ENCODE measurements around the gene FGFBP2. TPM values are rescaled to one million over a fixed set of nuclear protein-coding genes. Genes with fewer than 3 reads are reported as not detected.

Gene FGFBP2
- total and polyA plus RNA-seq, 7 experiments from 2014 or later, result 1.2 to 54.8 (median 2.7) TPM

DNA sequence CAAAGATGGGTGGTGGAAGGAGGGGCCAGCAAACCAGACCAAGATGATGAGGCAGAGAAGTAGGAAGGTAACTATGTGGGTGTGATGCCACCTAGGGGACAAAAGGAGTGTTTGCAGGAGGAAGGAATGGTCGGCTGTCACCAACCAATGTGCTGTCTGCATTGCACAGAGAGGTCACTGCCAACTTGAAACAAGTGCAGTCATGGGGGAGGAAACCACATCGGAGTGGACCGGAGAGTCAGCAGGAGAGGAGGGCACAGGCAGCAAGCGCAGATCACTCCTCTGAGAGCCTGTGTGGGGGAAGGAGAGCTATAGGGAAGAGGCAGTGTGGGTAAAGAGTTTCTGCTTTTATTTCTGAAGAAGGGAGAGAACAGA, 38.5 kb upstream of the FGFBP2 start:
- Mint-ChIP-seq H3K27me3 (peaks cover 0 to 8% (median 3%) of the 10 kb centered on the region in 5 donors), H3K9me3 (no peaks in the 10 kb centered on the region), H3K27ac (no peak overlapping the region), H3K4me1 (no peaks in the 10 kb centered on the region), H3K36me3 (no peaks in the 10 kb centered on the region), H3K4me3 (no peak overlapping the region)
- ChIA-PET CTCF (interaction anchor here (0.8 to 1.9 kb wide), 5 partner anchors 25 to 272 kb away, joined by 3 to 10 read pairs (median 3); no protein-coding TSS in a partner anchor), POLR2A (no interaction called here)
- DNase-seq, result peak in 8 of 9 donors; percentile 13 to 59 (median 47)
- ATAC-seq, result peak; percentile 95
- intact Hi-C loops (cut with micrococcal nuclease), result loop anchor here (1.0 to 5.0 kb wide), 8 partner anchors 38 to 770 kb away; partner anchors contain the start of gene FGFBP2 (in 2 of the 2)
- H3K27me3 ChIP-seq (ENCODE audit: control insufficient read depth in 2 of 2, insufficient read depth in 2 of 2, low read length in 2 of 2), result no peaks in the 10 kb centered on the region
- H3K4me3 ChIP-seq (ENCODE audit: low read length), result no peak overlapping the region
- H3K4me1 ChIP-seq (ENCODE audit: control insufficient read depth in 2 of 2, insufficient read depth in 2 of 2, low read length in 2 of 2), result no peaks in the 10 kb centered on the region
- no peaks in the 10 kb centered on the region for H3K9me3 ChIP-seq (ENCODE audit: control insufficient read depth in 2 of 3, low read length in 3 of 3)
- H3K27ac ChIP-seq (ENCODE audit: low read depth, low read length), result no peak overlapping the region
- H3K36me3 ChIP-seq (ENCODE audit: control insufficient read depth in 2 of 3, insufficient read depth in 3 of 3, low read length in 3 of 3), result no peaks in the 10 kb centered on the region

DNA sequence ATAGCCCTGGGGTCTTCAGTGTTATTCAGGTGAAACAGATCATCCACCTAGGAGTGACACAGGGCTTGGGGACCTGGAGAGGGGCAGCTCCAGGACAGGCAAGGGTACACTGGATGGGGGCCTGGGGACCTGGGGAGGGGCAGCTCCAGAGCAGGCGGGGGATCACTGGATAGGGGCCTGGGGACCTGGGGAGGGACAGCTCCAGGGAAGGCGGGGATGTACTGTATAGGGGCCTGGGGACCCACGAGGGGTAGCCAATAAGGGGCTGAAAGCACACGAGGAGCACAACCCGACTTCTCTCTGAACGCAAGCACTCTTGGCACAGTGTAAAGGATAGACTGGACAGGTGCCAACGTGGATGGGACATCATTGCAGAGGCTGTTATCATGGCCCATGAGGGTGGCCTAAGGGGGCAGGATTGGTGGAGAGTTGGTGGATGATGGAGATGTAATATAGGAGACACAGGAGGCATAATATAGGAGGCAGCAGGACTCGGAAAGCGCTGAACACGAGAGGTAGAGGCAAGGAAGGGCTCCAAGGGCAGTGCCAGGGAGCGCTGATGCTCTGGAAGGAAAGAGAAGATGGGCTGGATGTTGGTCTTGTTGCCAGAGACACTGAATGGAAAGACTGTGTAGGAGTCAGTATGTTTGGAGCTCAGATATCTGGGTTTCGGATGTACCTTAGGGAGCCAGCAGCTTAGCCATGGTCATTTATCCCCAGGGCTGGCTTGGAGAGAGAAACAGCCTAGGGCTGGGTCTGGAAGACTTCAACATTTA, 37.9 kb upstream of the FGFBP2 start:
- Mint-ChIP-seq H3K4me1 (no peaks in the 10 kb centered on the region), H3K27ac (no peak overlapping the region), H3K27me3 (peaks cover 0 to 4% (median 3%) of the 10 kb centered on the region in 5 donors), H3K9me3 (no peaks in the 10 kb centered on the region), H3K4me3 (no peak overlapping the region), H3K36me3 (no peaks in the 10 kb centered on the region)
- intact Hi-C loops (cut with micrococcal nuclease), result loop anchor here (1.0 to 5.0 kb wide), 8 partner anchors 38 to 770 kb away; partner anchors contain the start of gene FGFBP2 (in 2 of the 2)
- H3K4me3 ChIP-seq (ENCODE audit: low read length), result no peak overlapping the region
- CTCF ChIA-PET, result interaction anchor here (0.6 to 1.9 kb wide), 5 partner anchors 25 to 195 kb away, joined by 3 to 10 read pairs (median 3); no protein-coding TSS in a partner anchor
- no peaks in the 10 kb centered on the region for H3K4me1 ChIP-seq (ENCODE audit: control insufficient read depth in 2 of 2, insufficient read depth in 2 of 2, low read length in 2 of 2)
- POLR2A ChIA-PET, result no interaction called here
- H3K27me3 ChIP-seq (ENCODE audit: control insufficient read depth in 2 of 2, insufficient read depth in 2 of 2, low read length in 2 of 2), result no peaks in the 10 kb centered on the region
- ATAC-seq, result no peak
- no peak overlapping the region for H3K27ac ChIP-seq (ENCODE audit: low read depth, low read length)
- peak in 1 of 9 donors; percentile 16 for DNase-seq
- no peaks in the 10 kb centered on the region for H3K36me3 ChIP-seq (ENCODE audit: control insufficient read depth in 2 of 3, insufficient read depth in 3 of 3, low read length in 3 of 3)
- H3K9me3 ChIP-seq (ENCODE audit: control insufficient read depth in 2 of 3, low read length in 3 of 3), result no peaks in the 10 kb centered on the region

DNA sequence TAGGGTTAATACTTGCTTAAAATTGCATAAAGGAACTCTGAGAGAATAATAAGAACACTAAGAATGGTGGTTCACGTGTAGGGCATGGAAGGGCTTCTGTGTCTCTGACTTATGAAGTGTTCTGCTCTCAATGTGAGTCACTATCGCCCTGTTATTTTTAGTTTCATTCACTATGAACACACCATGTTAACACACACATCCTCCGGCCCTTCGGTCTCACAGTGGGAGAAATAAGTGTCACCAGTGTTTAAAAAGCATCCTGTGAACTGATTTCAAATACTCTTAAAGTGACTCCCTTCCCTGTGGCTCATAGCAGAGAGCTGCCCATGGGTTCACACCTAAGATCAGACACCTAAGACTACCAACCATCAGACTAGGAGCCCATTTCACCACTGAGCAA, 33.8 kb upstream of the FGFBP2 start:
- Histone ChIP-seq H3K27ac (ENCODE audit: low read depth, low read length) (no peak overlapping the region), H3K4me3 (ENCODE audit: low read length) (no peak overlapping the region), H3K36me3 (ENCODE audit: control insufficient read depth in 2 of 3, insufficient read depth in 3 of 3, low read length in 3 of 3) (no peaks in the 10 kb centered on the region), H3K27me3 (ENCODE audit: control insufficient read depth in 2 of 2, insufficient read depth in 2 of 2, low read length in 2 of 2) (no peaks in the 10 kb centered on the region), H3K9me3 (ENCODE audit: control insufficient read depth in 2 of 3, low read length in 3 of 3) (no peaks in the 10 kb centered on the region), H3K4me1 (ENCODE audit: control insufficient read depth in 2 of 2, insufficient read depth in 2 of 2, low read length in 2 of 2) (no peaks in the 10 kb centered on the region)
- Mint-ChIP-seq H3K27ac (no peak overlapping the region), H3K9me3 (no peaks in the 10 kb centered on the region), H3K36me3 (no peaks in the 10 kb centered on the region), H3K4me1 (peaks cover 0 to 3% (median 0%) of the 10 kb centered on the region in 7 donors), H3K4me3 (no peak overlapping the region), H3K27me3 (peaks cover 0 to 19% (median 0%) of the 10 kb centered on the region in 5 donors)
- ATAC-seq, result peak; percentile 1
- ChIA-PET CTCF (interaction anchor here (0.7 to 1.2 kb wide), 2 partner anchors 23 to 191 kb away, joined by 3 to 4 read pairs; no protein-coding TSS in a partner anchor), POLR2A (no interaction called here)
- DNase-seq, result no peak
- intact Hi-C loops (cut with micrococcal nuclease), result no loop called here

DNA sequence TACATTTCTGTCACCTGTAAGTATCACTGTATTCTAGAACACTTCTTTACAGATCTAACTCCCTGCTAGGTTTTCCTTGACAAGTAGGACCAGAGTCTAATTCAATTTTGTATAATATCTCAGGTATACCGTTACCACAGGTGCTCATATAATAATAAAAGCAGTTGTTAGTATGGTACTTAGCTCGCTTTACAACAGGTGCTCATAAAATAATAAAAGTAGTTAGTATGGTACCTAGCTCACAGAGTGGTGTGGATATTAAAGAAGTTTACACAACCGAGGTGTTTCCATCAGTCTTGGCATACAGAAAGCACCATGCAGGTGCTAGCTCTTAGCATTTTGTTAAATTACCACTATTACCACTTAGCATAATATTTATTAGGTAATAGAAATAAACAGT, 32.9 kb upstream of the FGFBP2 start:
- DNase-seq (no peak), ATAC-seq (no peak)
- peaks cover 0 to 23% (median 5%) of the 10 kb centered on the region in 5 donors for H3K27me3 Mint-ChIP-seq
- Histone ChIP-seq H3K9me3 (ENCODE audit: control insufficient read depth in 2 of 3, low read length in 3 of 3) (no peaks in the 10 kb centered on the region), H3K4me3 (ENCODE audit: low read length) (no peak overlapping the region), H3K36me3 (ENCODE audit: control insufficient read depth in 2 of 3, insufficient read depth in 3 of 3, low read length in 3 of 3) (no peaks in the 10 kb centered on the region), H3K27ac (ENCODE audit: low read depth, low read length) (no peak overlapping the region), H3K4me1 (ENCODE audit: control insufficient read depth in 2 of 2, insufficient read depth in 2 of 2, low read length in 2 of 2) (no peaks in the 10 kb centered on the region), H3K27me3 (ENCODE audit: control insufficient read depth in 2 of 2, insufficient read depth in 2 of 2, low read length in 2 of 2) (no peaks in the 10 kb centered on the region)
- H3K9me3 Mint-ChIP-seq, result no peaks in the 10 kb centered on the region
- no peak overlapping the region for H3K4me3 Mint-ChIP-seq
- H3K36me3 Mint-ChIP-seq, result no peaks in the 10 kb centered on the region
- H3K4me1 Mint-ChIP-seq, result peaks cover 0 to 3% (median 0%) of the 10 kb centered on the region in 7 donors
- intact Hi-C loops (cut with micrococcal nuclease), result no loop called here
- CTCF ChIA-PET, result interaction anchor here (0.9 to 1.2 kb wide), 2 partner anchors 9 to 190 kb away, joined by 3 to 4 read pairs; no protein-coding TSS in a partner anchor
- POLR2A ChIA-PET, result interaction anchor here (1.1 kb wide), 1 partner anchor 9 kb away, joined by 3 read pairs; no protein-coding TSS in a partner anchor
- no peak overlapping the region for H3K27ac Mint-ChIP-seq

DNA sequence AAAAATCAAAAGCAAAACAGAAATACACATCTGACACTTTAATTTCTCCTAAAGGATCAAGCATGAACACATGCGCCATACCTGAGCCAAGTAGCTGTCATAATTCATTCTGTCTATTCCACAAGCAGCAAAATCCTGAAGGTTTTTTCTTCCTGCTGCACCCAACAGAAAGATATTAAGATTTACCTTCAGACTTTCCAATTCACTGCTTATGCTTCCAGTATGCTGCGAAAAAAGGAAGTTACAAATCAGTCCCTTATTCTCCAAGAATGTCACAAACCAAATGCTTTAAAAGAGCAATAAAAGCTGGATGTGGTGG, 29.2 kb upstream of the FGFBP2 start:
- Histone ChIP-seq H3K9me3 (ENCODE audit: control insufficient read depth in 2 of 3, low read length in 3 of 3) (no peaks in the 10 kb centered on the region), H3K27ac (ENCODE audit: low read depth, low read length) (no peak overlapping the region), H3K4me3 (ENCODE audit: low read length) (no peak overlapping the region), H3K36me3 (ENCODE audit: control insufficient read depth in 2 of 3, insufficient read depth in 3 of 3, low read length in 3 of 3) (no peaks in the 10 kb centered on the region), H3K4me1 (ENCODE audit: control insufficient read depth in 2 of 2, insufficient read depth in 2 of 2, low read length in 2 of 2) (no peaks in the 10 kb centered on the region), H3K27me3 (ENCODE audit: control insufficient read depth in 2 of 2, insufficient read depth in 2 of 2, low read length in 2 of 2) (no peaks in the 10 kb centered on the region)
- no peak for ATAC-seq
- intact Hi-C loops (cut with micrococcal nuclease), result no loop called here
- no peak for DNase-seq
- Mint-ChIP-seq H3K4me1 (peaks cover 0 to 11% (median 0%) of the 10 kb centered on the region in 7 donors), H3K27me3 (peaks cover 0 to 31% (median 8%) of the 10 kb centered on the region in 5 donors), H3K36me3 (no peaks in the 10 kb centered on the region), H3K9me3 (no peaks in the 10 kb centered on the region), H3K4me3 (no peak overlapping the region), H3K27ac (no peak overlapping the region)
- ChIA-PET CTCF (no interaction called here), POLR2A (no interaction called here)

DNA sequence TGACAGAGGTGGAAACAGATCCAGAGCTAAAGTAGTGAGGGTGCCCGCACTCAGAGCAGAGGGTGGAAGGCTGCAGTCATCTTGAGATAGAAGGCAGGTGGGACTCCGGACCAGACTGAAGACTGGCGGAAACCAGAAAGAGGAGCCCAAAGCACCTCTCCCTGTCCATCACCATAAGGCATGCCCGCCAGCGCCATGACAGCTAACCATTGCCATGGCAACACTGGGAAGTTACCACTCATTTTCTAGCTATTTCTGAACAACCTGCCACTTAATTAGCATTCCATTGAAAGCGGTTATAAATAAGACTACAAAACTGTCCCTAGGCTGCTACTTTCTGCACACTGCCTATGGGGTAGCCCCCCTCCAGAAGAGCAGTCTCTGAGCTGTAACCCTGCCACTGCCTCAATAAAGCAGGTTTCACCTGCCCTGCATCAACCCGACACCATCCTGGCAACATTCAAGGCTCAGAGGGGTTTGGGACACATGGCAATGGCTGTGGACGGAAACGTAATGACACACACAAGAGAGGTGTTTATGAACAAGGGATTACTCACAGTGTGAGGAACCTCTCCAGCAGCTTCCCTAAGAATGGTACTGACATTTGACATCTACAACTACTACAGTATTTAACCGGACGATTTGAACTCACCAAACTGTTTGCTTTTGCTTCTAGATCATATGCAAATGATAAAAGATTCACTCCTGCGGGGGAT, 27.8 kb upstream of the FGFBP2 start:
- ChIA-PET POLR2A (no interaction called here), CTCF (no interaction called here)
- H3K4me3 ChIP-seq (ENCODE audit: low read length), result no peak overlapping the region
- Mint-ChIP-seq H3K4me3 (no peak overlapping the region), H3K4me1 (peaks cover 0 to 11% (median 0%) of the 10 kb centered on the region in 7 donors), H3K27ac (no peak overlapping the region), H3K27me3 (peaks cover 0 to 34% (median 8%) of the 10 kb centered on the region in 5 donors), H3K9me3 (no peaks in the 10 kb centered on the region), H3K36me3 (no peaks in the 10 kb centered on the region)
- intact Hi-C loops (cut with micrococcal nuclease), result no loop called here
- DNase-seq (no peak), ATAC-seq (no peak)
- H3K4me1 ChIP-seq (ENCODE audit: control insufficient read depth in 2 of 2, insufficient read depth in 2 of 2, low read length in 2 of 2), result no peaks in the 10 kb centered on the region
- no peaks in the 10 kb centered on the region for H3K9me3 ChIP-seq (ENCODE audit: control insufficient read depth in 2 of 3, low read length in 3 of 3)
- H3K27ac ChIP-seq (ENCODE audit: low read depth, low read length), result no peak overlapping the region
- no peaks in the 10 kb centered on the region for H3K36me3 ChIP-seq (ENCODE audit: control insufficient read depth in 2 of 3, insufficient read depth in 3 of 3, low read length in 3 of 3)
- H3K27me3 ChIP-seq (ENCODE audit: control insufficient read depth in 2 of 2, insufficient read depth in 2 of 2, low read length in 2 of 2), result no peaks in the 10 kb centered on the region
